GM21367 (cell line): Measurements from ENCODE around the gene ABCD4.

Experiments
- ATAC-seq: cut with Tn5 transposase; IDR thresholded peaks from one replicate; pipeline ENCODE4 v1.9.1; 2021; ENCODE audit not compliant: unreplicated experiment

Gene ABCD4

DNA sequence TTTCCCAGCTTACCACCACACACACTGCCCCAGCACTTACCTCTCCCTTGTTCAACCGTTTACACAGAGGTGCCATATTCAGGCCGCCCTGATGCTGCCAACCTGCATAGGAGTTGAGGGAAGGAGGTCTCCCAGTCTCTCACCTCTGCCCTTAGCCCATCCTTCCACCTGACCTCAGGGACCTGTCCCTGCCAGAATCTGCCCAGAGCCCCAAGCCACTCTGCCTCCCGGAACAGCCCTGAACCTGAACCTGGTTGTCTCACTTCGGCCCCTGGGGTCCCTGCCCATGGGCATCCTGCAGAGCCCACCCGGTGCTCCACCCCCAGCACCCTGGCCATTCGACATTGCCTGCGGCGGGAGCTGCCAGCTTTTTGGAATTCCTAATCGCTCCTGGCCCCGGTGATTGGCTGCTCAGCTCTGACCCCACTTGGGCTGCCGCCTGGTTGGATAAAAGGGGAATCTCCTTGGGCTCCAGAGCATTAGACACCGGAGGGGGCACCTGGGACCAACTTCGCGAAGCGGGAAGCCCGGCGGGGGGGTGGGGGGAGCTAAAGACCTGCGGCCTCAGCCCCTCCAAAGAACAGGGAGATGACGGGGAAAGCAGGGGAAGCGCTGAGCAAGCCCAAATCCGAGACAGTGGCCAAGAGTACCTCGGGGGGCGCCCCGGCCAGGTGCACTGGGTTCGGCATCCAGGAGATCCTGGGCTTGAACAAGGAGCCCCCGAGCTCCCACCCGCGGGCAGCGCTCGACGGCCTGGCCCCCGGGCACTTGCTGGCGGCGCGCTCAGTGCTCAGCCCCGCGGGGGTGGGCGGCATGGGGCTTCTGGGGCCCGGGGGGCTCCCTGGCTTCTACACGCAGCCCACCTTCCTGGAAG is 63.5 kb downstream of the ABCD4 start, which contains the start of gene VSX2:
VSX2 (plus strand) TSS at position 476 of the 874 bp plus-strand sequence; CDS start at position 589, 113 bp downstream.
- ATAC-seq: no peak

DNA sequence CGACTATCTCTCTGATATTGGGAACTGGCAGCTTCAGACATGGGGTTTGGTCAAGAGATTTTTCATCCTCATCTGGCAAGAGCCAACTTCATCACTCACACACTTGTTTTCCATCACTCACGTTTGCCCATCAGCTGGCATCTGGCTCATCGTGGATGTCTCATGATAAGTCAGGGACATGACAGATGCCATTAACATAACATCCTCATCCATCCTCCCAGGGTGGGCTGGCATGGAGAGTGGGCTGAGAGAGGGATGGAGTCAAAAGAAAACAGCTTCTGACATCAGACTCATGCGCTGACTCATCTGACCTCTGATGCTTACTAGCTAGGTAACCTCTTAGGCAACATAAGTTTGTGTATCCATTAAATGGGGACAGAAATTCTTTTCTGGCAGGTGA is 65.3 kb downstream of the ABCD4 start:
- ATAC-seq: no peak
